Left cardiac atrium (tissue), 4 donors: ENCODE results near the gene MACROH2A1. TPM values are rescaled to one million over a fixed set of nuclear protein-coding genes. Genes with fewer than 3 reads are reported as not detected.

Experiments used
- ATAC-seq, 2 donors: fragments of 200-7000 bp; cut with Tn5 transposase; one replicate each; pipeline ENCODE4 v1.9.1; 2020; ENCODE audit warnings: mild to moderate bottlenecking in 2 of 2, moderate library complexity in 2 of 2
- DNase-seq: peaks from one replicate; pipeline ENCODE4 v3.0.0-alpha.2; 2020
- intact Hi-C, 2 donors: fragments of 100-400 bp; cut with DNase I; formaldehyde crosslinking; loops; one replicate each; pipeline versions ENCODE4 v1.14.1 to v1.15.1; 2022 to 2023
- total RNA-seq, 2 donors: library from RNA; stranded (reverse); fragmentation: NEBNext Ultra II Directional; extraction: Animal tissue kit (Norgen Biotek cat#: 25700); gene quantifications; one replicate each; pipeline ENCODE4 v1.2.1, GENCODE V29; 2021
- donor health status: DM: no; HTN: yes; CAD: no.
- donor health status: DM: no; HTN: yes; CAD: no; lungs with severe emphysema.
- donor health status: DM: yes; HTN: yes; CAD: no.
- donor health status: Dilated cardiomyopathy.

The MACROH2A1 gene
- total RNA-seq, 2 donors from 2014 or later: 101 to 138 TPM

- no peak for DNase-seq
These were observed 71.5 kb downstream of the MACROH2A1 start for GRCh38 chr5:135327429-135328127.

GRCh38 chr5:135326296-135327254 is 72.5 kb downstream of the MACROH2A1 start:
- DNase-seq (no peak), ATAC-seq (peak in 1 of 2 donors; percentile 17)
- intact Hi-C loops: no loop called here

More at GRCh38 chr5:135327429-135328127, 71.5 kb downstream of the MACROH2A1 start:
- intact Hi-C loops: no loop called here
- ATAC-seq: no peak

GRCh38 chr5:135324897-135325650 is 74.0 kb downstream of the MACROH2A1 start:
- ATAC-seq: no peak
- intact Hi-C loops: no loop called here
- no peak for DNase-seq

GRCh38 chr5:135324160-135324559 is 74.9 kb downstream of the MACROH2A1 start:
- DNase-seq (no peak), ATAC-seq (no peak)
- intact Hi-C loops: no loop called here

GRCh38 chr5:135323701-135324132 is 75.3 kb downstream of the MACROH2A1 start:
- ATAC-seq (no peak), DNase-seq (no peak)
- intact Hi-C loops: no loop called here

GRCh38 chr5:135323227-135323626 is 75.8 kb downstream of the MACROH2A1 start:
- ATAC-seq (no peak), DNase-seq (no peak)
- intact Hi-C loops: no loop called here

GRCh38 chr5:135322744-135323143 is 76.3 kb downstream of the MACROH2A1 start:
- ATAC-seq (no peak), DNase-seq (no peak)
- intact Hi-C loops: no loop called here

- ATAC-seq (no peak), DNase-seq (no peak)
- intact Hi-C loops: no loop called here
These were observed 76.8 kb downstream of the MACROH2A1 start for GRCh38 chr5:135322271-135322670.

GRCh38 chr5:135320718-135321484 is 78.1 kb downstream of the MACROH2A1 start:
- DNase-seq: no peak
- ATAC-seq: no peak
- intact Hi-C loops: no loop called here

GRCh38 chr5:135319928-135320606 is 79.0 kb downstream of the MACROH2A1 start:
- ATAC-seq (peak in 1 of 2 donors; percentile 37), DNase-seq (no peak)
- intact Hi-C loops: no loop called here

- ATAC-seq (no peak), DNase-seq (no peak)
- intact Hi-C loops: no loop called here
These were observed 79.6 kb downstream of the MACROH2A1 start for GRCh38 chr5:135319458-135319857.

- DNase-seq (no peak), ATAC-seq (no peak)
- intact Hi-C loops: no loop called here
These were observed 80.1 kb downstream of the MACROH2A1 start for GRCh38 chr5:135318924-135319323.

GRCh38 chr5:135318037-135318436 is 81.0 kb downstream of the MACROH2A1 start:
- intact Hi-C loops: no loop called here
- DNase-seq (no peak), ATAC-seq (no peak)

- no peak for DNase-seq
These were observed 81.7 kb downstream of the MACROH2A1 start for GRCh38 chr5:135317286-135317685.

GRCh38 chr5:135315386-135315785 is 83.6 kb downstream of the MACROH2A1 start:
- DNase-seq (no peak), ATAC-seq (no peak)
- intact Hi-C loops: no loop called here

More at GRCh38 chr5:135317286-135317685, 81.7 kb downstream of the MACROH2A1 start:
- ATAC-seq: no peak
- intact Hi-C loops: no loop called here

- intact Hi-C loops: no loop called here
- no peak for ATAC-seq
- DNase-seq: no peak
These were observed 85.1 kb downstream of the MACROH2A1 start for GRCh38 chr5:135313946-135314345.

- ATAC-seq (no peak), DNase-seq (no peak)
- intact Hi-C loops: no loop called here
These were observed 85.6 kb downstream of the MACROH2A1 start for GRCh38 chr5:135313405-135313804.

GRCh38 chr5:135312255-135312935 is 86.6 kb downstream of the MACROH2A1 start:
- DNase-seq: no peak
- ATAC-seq: no peak
- intact Hi-C loops: no loop called here
